HCT116 (cell line): ENCODE results near the gene FRMD4A. TPM values are rescaled to one million over a fixed set of nuclear protein-coding genes. Genes with fewer than 3 reads are reported as not detected.

Experiments
- ATAC-seq: fragments of 200-7000 bp; cut with Tn5 transposase; 2 replicates; pipeline ENCODE4 v1.9.1; 2020; ENCODE audit warnings: mild to moderate bottlenecking, moderate library complexity
- BruUV-seq: library from RNA; stranded (reverse); fragments of 400-500 nt; replicated peaks from 2 replicates; lab custom pipeline; 2021; lab: Mats Ljungman, UMichigan
- CTCF ChIA-PET: fragments of 300-600 bp; sonication (Branson Sonifier 250); formaldehyde crosslinking; loops from one replicate; lab custom pipeline; 2021; ENCODE audit warnings: antibody characterized with exemption; lab: Charles Lee
- POLR2A ChIA-PET: fragments of 300-600, 350-600 bp; sonication (Branson Sonifier 250); formaldehyde crosslinking; loops from one replicate; lab custom pipeline; 2021; ENCODE audit warnings: antibody characterized with exemption; lab: Charles Lee
- RAD21 ChIA-PET, 2 experiments: fragments of 300-600 bp; sonication (Branson Sonifier 250); formaldehyde crosslinking; loops; one replicate each; lab custom pipeline; 2023; ENCODE audit warnings: low total read pairs in 2 of 2; ENCODE audit not compliant: uncharacterized antibody in 2 of 2, unreplicated experiment in 2 of 2, low non-redundant PET in 1 of 2; lab: Charles Lee
- DNase-seq: peaks from one replicate; pipeline ENCODE4 v3.0.0-alpha.2; 2010; ENCODE audit warnings: low read depth, low spot score
- H2AFZ ChIP-seq: fragments of 200-600 bp; shearing (Covaris generic), sonication (generic); 2 replicates; pipeline ENCODE4 v1.6.1; 2017; ENCODE audit warnings: low read depth, mixed run types, mixed read lengths, antibody characterized with exemption, low read length; ENCODE audit not compliant: poor library complexity, severe bottlenecking
- H3K27ac ChIP-seq: 2 replicates; pipeline ENCODE4 v1.5.1; 2012; ENCODE audit warnings: low read depth, low read length
- H3K27me3 ChIP-seq: fragments of 200-600 bp; sonication (generic); 2 replicates; pipeline ENCODE4 v1.6.1; 2016; ENCODE audit warnings: mixed run types, low read length, mixed read lengths; ENCODE audit not compliant: insufficient read depth
- H3K36me3 ChIP-seq, 2 experiments: fragments of 200-500 bp in 1 of 2; fragments of 200-600 bp in 1 of 2; sonication (Bioruptor generic) in 1 of 2; sonication (generic) in 1 of 2; 2 replicates each; pipeline versions ENCODE4 v1.5.1 to v1.6.1; 2014 to 2016; ENCODE audit warnings: low read length in 2 of 2, inconsistent platforms in 1 of 2, mixed read lengths in 1 of 2, mixed run types in 1 of 2; ENCODE audit not compliant: insufficient read depth in 2 of 2, control insufficient read depth in 1 of 2
- H3K4me1 ChIP-seq, 2 experiments: fragments of 200-600 bp in 1 of 2; sonication (generic) in 1 of 2; 2 replicates each; pipeline versions ENCODE4 v1.5.1 to v1.6.1; 2012 to 2017; ENCODE audit warnings: low read length in 2 of 2, inconsistent platforms in 1 of 2, mild to moderate bottlenecking in 1 of 2, mixed read lengths in 1 of 2, mixed run types in 1 of 2, moderate library complexity in 1 of 2; ENCODE audit not compliant: insufficient read depth in 2 of 2, control insufficient read depth in 1 of 2
- H3K4me2 ChIP-seq: fragments of 200-600 bp; sonication (generic); 2 replicates; pipeline ENCODE4 v1.6.1; 2017; ENCODE audit warnings: mixed run types, low read length, mixed read lengths
- H3K4me3 ChIP-seq, 2 experiments: fragments of 200-600 bp in 1 of 2; sonication (generic) in 1 of 2; replicated peaks in 1 of 2; 2 replicates each; pipeline ENCODE4 v1.5.1; 2011 to 2016; ENCODE audit warnings: low read length in 2 of 2, control low read depth in 1 of 2, low read depth in 1 of 2, mild to moderate bottlenecking in 1 of 2, mixed read lengths in 1 of 2, mixed run types in 1 of 2
- H3K79me2 ChIP-seq: fragments of 200-600 bp; sonication (generic); 2 replicates; pipeline ENCODE4 v1.6.1; 2017; ENCODE audit warnings: mild to moderate bottlenecking, mixed run types, low read length, moderate library complexity, mixed read lengths; ENCODE audit not compliant: insufficient read depth
- H3K9ac ChIP-seq: fragments of 200-600 bp; sonication (generic); 2 replicates; pipeline ENCODE4 v1.6.1; 2016; ENCODE audit warnings: low read length, mixed read lengths
- H3K9me2 ChIP-seq: fragments of 200-600 bp; sonication (generic), shearing (Covaris generic); 2 replicates; pipeline ENCODE4 v1.6.1; 2017; ENCODE audit warnings: mixed run types, mild to moderate bottlenecking, moderate library complexity; ENCODE audit not compliant: insufficient read depth
- H3K9me3 ChIP-seq, 2 experiments: fragments of 200-500 bp in 1 of 2; fragments of 200-600 bp in 1 of 2; sonication (Bioruptor generic) in 1 of 2; sonication (generic) in 1 of 2; 2 replicates each; pipeline ENCODE4 v1.6.1; 2014 to 2017; ENCODE audit warnings: low read length in 2 of 2, mixed read lengths in 2 of 2, inconsistent platforms in 1 of 2, low read depth in 1 of 2, mild to moderate bottlenecking in 1 of 2, mixed run types in 1 of 2, moderate library complexity in 1 of 2; ENCODE audit not compliant: control insufficient read depth in 1 of 2, insufficient read depth in 1 of 2
- H4K20me1 ChIP-seq: fragments of 200-600 bp; sonication (generic), shearing (Covaris generic); 2 replicates; pipeline ENCODE4 v1.6.1; 2017; ENCODE audit warnings: mixed run types, mild to moderate bottlenecking, moderate library complexity; ENCODE audit not compliant: insufficient read depth
- ATF3 ChIP-seq: IDR thresholded peaks from 2 replicates; pipeline ENCODE4 v1.6.1; 2012
- CEBPB ChIP-seq: IDR thresholded peaks from 2 replicates; pipeline ENCODE4 v1.6.1; 2012; ENCODE audit warnings: low read depth
- EGR1 ChIP-seq: IDR thresholded peaks from 2 replicates; pipeline ENCODE4 v1.6.1; 2012; ENCODE audit warnings: low read depth
- ELF1 ChIP-seq: IDR thresholded peaks from 2 replicates; pipeline ENCODE4 v1.6.1; 2012; ENCODE audit warnings: low read depth, borderline replicate concordance
- JUND ChIP-seq: IDR thresholded peaks from 2 replicates; pipeline ENCODE4 v1.6.1; 2012
- POLR2A ChIP-seq: IDR thresholded peaks from 2 replicates; pipeline ENCODE4 v1.7.0; 2011; ENCODE audit warnings: borderline replicate concordance; ENCODE audit not compliant: insufficient read depth, insufficient read length; ENCODE audit errors: extremely low read depth
- SIN3A ChIP-seq: IDR thresholded peaks from 2 replicates; pipeline ENCODE4 v1.6.1; 2012; ENCODE audit warnings: low read depth
- SRF ChIP-seq: IDR thresholded peaks from 2 replicates; pipeline ENCODE4 v1.6.1; 2012; ENCODE audit warnings: low read depth
- TCF7L2 ChIP-seq: IDR thresholded peaks from 2 replicates; pipeline ENCODE4 v1.7.0; 2011; ENCODE audit warnings: borderline replicate concordance, inconsistent platforms; ENCODE audit not compliant: insufficient read depth, insufficient read length; ENCODE audit errors: extremely low read depth
- YY1 ChIP-seq: IDR thresholded peaks from 2 replicates; pipeline ENCODE4 v1.6.1; 2011; ENCODE audit warnings: low read length, low read depth, moderate library complexity, mild to moderate bottlenecking; ENCODE audit not compliant: insufficient replicate concordance; ENCODE audit errors: extremely low read depth
- ZNF274 ChIP-seq: fragments of 200-500 bp; sonication (Bioruptor generic); IDR thresholded peaks from 2 replicates; pipeline ENCODE4 v1.6.1; 2014; ENCODE audit warnings: mild to moderate bottlenecking, low read depth, low read length, inconsistent platforms
- intact Hi-C: fragments of 100-400 bp; cut with micrococcal nuclease; formaldehyde crosslinking; loops from 2 replicates; pipeline ENCODE4 v1.10.0; 2022
- total RNA-seq: library from RNA; stranded (reverse); gene quantifications from one replicate; pipeline ENCODE4 v1.2.1, GENCODE V29; 2021; ENCODE audit not compliant: unreplicated experiment
- TF ChIP-seq, protein P1 (sequence below): IDR thresholded peaks from 2 replicates; pipeline ENCODE4 v1.6.1; 2012
- TF ChIP-seq, protein P2 (sequence below): IDR thresholded peaks from 2 replicates; pipeline ENCODE4 v1.6.1; 2011; ENCODE audit warnings: mild to moderate bottlenecking, low read length, moderate library complexity; ENCODE audit not compliant: insufficient replicate concordance; ENCODE audit errors: extremely low read depth

FRMD4A gene
- total RNA-seq, 1 experiment from 2014 or later = 0.20 TPM

DNA sequence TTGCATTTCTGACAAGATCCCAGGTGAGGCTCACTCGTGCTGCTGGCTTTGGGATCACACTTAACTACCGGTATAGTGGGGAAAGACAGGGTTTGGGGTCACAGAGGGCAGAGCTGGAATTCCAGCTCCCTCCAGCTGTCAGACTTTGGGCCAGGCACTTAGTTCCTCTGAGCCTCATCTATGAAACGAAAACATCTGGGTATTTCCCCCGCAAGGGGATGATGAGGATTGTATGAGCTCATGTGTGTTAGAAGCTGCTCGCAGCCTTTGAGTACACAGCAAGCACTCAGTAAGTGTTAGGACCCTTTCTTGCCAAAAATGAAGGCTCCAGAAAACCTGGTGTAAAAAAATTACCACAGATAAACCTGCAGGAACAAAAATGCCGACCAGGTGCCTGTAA lies 677.9 kb downstream of the FRMD4A start:
- Histone ChIP-seq H3K9me3 (no peaks in the 10 kb centered on the region), H2AFZ (no peak overlapping the region), H3K36me3 (no peaks in the 10 kb centered on the region), H3K27ac (no peak overlapping the region), H3K9me2 (no peaks in the 10 kb centered on the region), H3K9ac (no peak overlapping the region), H4K20me1 (no peaks in the 10 kb centered on the region), H3K4me2 (no peak overlapping the region), H3K4me3 (no peak overlapping the region), H3K27me3 (no peaks in the 10 kb centered on the region), H3K79me2 (no peaks in the 10 kb centered on the region), H3K4me1 (no peaks in the 10 kb centered on the region)
- ATAC-seq (no peak), DNase-seq (no peak)
- BruUV-seq = no TSS peak
- ChIA-PET RAD21 (no interaction called here), POLR2A (no interaction called here), CTCF (no interaction called here)
- TF ChIP-seq, protein P1, sequence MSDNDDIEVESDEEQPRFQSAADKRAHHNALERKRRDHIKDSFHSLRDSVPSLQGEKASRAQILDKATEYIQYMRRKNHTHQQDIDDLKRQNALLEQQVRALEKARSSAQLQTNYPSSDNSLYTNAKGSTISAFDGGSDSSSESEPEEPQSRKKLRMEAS = no peak
- TF ChIP-seq SRF (no peak), EGR1 (no peak), ELF1 (no peak), JUND (no peak), ZNF274 (no peak), YY1 (no peak), CEBPB (no peak), ATF3 (no peak), POLR2A (no peak), SIN3A (no peak), TCF7L2 (no peak)
- TF ChIP-seq, protein P2, sequence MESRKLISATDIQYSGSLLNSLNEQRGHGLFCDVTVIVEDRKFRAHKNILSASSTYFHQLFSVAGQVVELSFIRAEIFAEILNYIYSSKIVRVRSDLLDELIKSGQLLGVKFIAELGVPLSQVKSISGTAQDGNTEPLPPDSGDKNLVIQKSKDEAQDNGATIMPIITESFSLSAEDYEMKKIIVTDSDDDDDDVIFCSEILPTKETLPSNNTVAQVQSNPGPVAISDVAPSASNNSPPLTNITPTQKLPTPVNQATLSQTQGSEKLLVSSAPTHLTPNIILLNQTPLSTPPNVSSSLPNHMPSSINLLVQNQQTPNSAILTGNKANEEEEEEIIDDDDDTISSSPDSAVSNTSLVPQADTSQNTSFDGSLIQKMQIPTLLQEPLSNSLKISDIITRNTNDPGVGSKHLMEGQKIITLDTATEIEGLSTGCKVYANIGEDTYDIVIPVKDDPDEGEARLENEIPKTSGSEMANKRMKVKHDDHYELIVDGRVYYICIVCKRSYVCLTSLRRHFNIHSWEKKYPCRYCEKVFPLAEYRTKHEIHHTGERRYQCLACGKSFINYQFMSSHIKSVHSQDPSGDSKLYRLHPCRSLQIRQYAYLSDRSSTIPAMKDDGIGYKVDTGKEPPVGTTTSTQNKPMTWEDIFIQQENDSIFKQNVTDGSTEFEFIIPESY = no peak
- intact Hi-C loops = no loop called here
